Tibial nerve (tissue), 4 donors: ENCODE measurements around the gene FAAP20. TPM values are rescaled to one million over a fixed set of nuclear protein-coding genes. Genes with fewer than 3 reads are reported as not detected.

ENCODE experiments used
- DNase-seq, 2 donors: peaks; one replicate each; pipeline ENCODE4 v3.0.0-alpha.2; 2019; ENCODE audit warnings: low spot score in 2 of 2
- H3K27ac ChIP-seq, 4 donors: fragments of 200-600 bp; sonication (generic) in 3 of 4; one replicate each; pipeline ENCODE4 v1.5.1; 2017 to 2019; ENCODE audit warnings: mild to moderate bottlenecking in 1 of 4
- H3K27me3 ChIP-seq, 2 donors: fragments of 200-600 bp; sonication (generic) in 1 of 2; one replicate each; pipeline versions ENCODE4 v1.5.1 to v1.6.0; 2017 to 2019
- H3K36me3 ChIP-seq, 3 donors: fragments of 200-600 bp; sonication (generic); one replicate each; pipeline ENCODE4 v1.5.1; 2018 to 2019
- H3K4me1 ChIP-seq, 4 donors: fragments of 200-600 bp; sonication (generic) in 3 of 4; one replicate each; pipeline ENCODE4 v1.5.1; 2017 to 2019
- H3K4me3 ChIP-seq, 4 donors: fragments of 200-600 bp; sonication (generic) in 3 of 4; one replicate each; pipeline ENCODE4 v1.5.1; 2017 to 2019; ENCODE audit warnings: mild to moderate bottlenecking in 1 of 4, moderate library complexity in 1 of 4
- H3K9me3 ChIP-seq, 4 donors: fragments of 200-600 bp; sonication (generic) in 3 of 4; one replicate each; pipeline ENCODE4 v1.5.1; 2017 to 2019
- EP300 ChIP-seq, 2 donors: sonication (generic); formaldehyde crosslinking; IDR thresholded peaks; one replicate each; pipeline ENCODE4 v1.6.1; 2017; ENCODE audit warnings: antibody characterized with exemption in 2 of 2, mild to moderate bottlenecking in 1 of 2
- POLR2A ChIP-seq, 2 donors: fragments of 450-650 bp; IDR thresholded peaks; one replicate each; pipeline ENCODE4 v1.6.1; 2017; ENCODE audit warnings: antibody characterized with exemption in 2 of 2, mild to moderate bottlenecking in 2 of 2, moderate library complexity in 2 of 2
- WGBS, 2 donors: methylation state at CpG; one replicate each; pipeline ENCODE4 v1.1.5; 2018; 5-methylcytosine and 5-hydroxymethylcytosine counted together
- total RNA-seq, 4 donors: library from RNA; depleted of rRNA; stranded (reverse); fragments of >200 nt; gene quantifications; one replicate each; pipeline ENCODE4 v1.1.0, GENCODE V29; 2016
- TF ChIP-seq, protein P1 (sequence below), 5 experiments: fragments of 200-600 bp in 3 of 5; fragments of 450-650 bp in 2 of 5; sonication (generic) in 3 of 5; IDR thresholded peaks; one replicate each; pipeline ENCODE4 v1.5.1; 2016 to 2019; ENCODE audit warnings: antibody characterized with exemption in 5 of 5, mild to moderate bottlenecking in 3 of 5, moderate library complexity in 2 of 5

FAAP20 gene
- total RNA-seq, 4 donors from 2014 or later = 32.8 to 60.9 (median 47.3) TPM

DNA sequence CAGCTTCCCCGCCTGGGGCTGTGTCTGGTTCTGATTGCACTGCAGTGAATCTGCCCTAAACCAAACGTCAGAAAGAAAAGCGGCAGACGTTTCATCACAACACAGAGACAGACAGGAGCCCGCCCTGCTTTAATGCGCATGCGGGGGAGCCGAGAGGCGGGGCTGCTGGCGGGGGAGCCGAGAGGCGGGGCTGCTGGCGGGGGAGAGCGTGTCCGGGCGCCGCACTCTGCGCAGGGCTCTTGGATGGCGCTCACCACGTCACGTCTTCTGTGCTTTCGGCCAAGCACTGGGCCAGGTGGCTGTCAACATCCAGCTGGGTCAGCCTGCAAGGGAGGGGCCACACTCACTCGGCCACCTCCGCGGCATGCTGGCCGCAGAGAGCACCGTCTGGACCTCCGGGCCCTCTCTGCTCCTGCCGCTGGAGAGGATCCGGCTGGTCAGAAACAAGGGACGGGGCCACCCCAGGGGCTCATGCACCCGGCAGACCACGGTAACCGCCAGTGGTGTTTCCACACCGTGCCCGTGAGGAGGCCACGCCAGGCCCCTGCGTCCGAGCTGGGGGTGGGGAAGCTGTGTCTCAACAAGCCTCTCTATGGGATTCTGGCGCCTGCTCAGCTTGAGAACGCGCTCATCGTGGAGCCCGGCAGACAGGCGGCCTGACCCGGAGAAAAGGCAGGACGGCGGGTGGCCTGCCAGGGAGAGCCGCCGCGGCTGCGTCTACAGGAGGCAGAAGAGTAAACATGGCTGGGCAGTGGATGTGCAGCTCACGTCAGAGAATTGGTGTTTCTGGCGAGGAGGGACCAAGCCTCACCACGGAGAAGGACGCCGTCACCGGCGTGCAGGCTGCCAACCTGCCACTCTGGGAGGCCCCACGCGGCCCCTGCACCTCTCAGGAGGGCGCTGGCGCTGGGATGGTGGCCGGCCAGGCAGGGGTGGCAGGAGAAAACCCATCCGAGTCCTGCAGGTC lies 4.8 kb downstream of the FAAP20 start:
- H3K4me1 ChIP-seq = peaks cover 0 to 52% (median 36%) of the 10 kb centered on the region in 4 donors
- peak; percentile 89 to 92 for DNase-seq

DNA sequence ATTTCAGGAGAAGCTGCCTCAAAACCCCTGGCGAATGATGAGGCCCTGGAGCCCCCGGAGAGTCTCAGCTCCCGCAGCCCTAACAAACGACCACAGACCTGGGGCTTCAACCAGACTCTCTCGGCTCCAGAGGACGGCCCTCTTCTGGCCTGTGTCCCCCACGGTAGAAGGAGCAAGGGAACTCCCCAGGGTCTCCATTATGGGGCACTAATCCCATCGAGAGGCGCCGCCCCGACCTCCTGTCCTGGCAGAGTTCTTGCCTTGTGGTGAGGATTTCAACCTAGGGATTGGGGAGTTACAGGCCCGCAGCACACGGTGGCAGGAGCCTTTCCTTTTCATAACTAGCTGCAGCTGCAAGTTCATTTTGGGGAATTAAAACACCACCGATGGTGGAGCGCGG lies 6.2 kb downstream of the FAAP20 start:
- Histone ChIP-seq H3K27ac (peak overlapping the region in 1 of 4 donors; percentile 99), H3K4me1 (peaks cover 0 to 42% (median 28%) of the 10 kb centered on the region in 4 donors), H3K9me3 (no peaks in the 10 kb centered on the region), H3K36me3 (peaks cover 0 to 35% (median 7%) of the 10 kb centered on the region in 3 donors), H3K4me3 (no peak overlapping the region), H3K27me3 (no peaks in the 10 kb centered on the region)
- 82 to 86% methylated on average over 10 to 16 of the region's 16 CpGs for WGBS, 2 donors
- DNase-seq = no peak
- TF ChIP-seq, protein P1, sequence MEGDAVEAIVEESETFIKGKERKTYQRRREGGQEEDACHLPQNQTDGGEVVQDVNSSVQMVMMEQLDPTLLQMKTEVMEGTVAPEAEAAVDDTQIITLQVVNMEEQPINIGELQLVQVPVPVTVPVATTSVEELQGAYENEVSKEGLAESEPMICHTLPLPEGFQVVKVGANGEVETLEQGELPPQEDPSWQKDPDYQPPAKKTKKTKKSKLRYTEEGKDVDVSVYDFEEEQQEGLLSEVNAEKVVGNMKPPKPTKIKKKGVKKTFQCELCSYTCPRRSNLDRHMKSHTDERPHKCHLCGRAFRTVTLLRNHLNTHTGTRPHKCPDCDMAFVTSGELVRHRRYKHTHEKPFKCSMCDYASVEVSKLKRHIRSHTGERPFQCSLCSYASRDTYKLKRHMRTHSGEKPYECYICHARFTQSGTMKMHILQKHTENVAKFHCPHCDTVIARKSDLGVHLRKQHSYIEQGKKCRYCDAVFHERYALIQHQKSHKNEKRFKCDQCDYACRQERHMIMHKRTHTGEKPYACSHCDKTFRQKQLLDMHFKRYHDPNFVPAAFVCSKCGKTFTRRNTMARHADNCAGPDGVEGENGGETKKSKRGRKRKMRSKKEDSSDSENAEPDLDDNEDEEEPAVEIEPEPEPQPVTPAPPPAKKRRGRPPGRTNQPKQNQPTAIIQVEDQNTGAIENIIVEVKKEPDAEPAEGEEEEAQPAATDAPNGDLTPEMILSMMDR (IDR thresholded peaks at IDR 0.05) = no peak
- TF ChIP-seq POLR2A (IDR thresholded peaks at IDR 0.05) = no peak
- no peak for TF ChIP-seq EP300 (IDR thresholded peaks at IDR 0.05)

More for the DNA sequence above, 4.8 kb downstream of the FAAP20 start:
- Histone ChIP-seq H3K9me3 (no peaks in the 10 kb centered on the region), H3K27ac (peak overlapping the region; percentile 84 to 99 (median 90)), H3K36me3 (peaks cover 0 to 21% (median 4%) of the 10 kb centered on the region in 3 donors), H3K4me3 (peak overlapping the region; percentile 42 to 66 (median 48)), H3K27me3 (no peaks in the 10 kb centered on the region)
- TF ChIP-seq POLR2A (IDR thresholded peaks at IDR 0.05) (peak; percentile 51 to 84), EP300 (IDR thresholded peaks at IDR 0.05) (peak; percentile 94 to 99)
- TF ChIP-seq, protein P1 (IDR thresholded peaks at IDR 0.05) = peak in 2 of 5 experiments; percentile 24 to 29
- WGBS, 2 donors = 15 to 17% methylated on average over 46 to 52 of the region's 65 CpGs

DNA sequence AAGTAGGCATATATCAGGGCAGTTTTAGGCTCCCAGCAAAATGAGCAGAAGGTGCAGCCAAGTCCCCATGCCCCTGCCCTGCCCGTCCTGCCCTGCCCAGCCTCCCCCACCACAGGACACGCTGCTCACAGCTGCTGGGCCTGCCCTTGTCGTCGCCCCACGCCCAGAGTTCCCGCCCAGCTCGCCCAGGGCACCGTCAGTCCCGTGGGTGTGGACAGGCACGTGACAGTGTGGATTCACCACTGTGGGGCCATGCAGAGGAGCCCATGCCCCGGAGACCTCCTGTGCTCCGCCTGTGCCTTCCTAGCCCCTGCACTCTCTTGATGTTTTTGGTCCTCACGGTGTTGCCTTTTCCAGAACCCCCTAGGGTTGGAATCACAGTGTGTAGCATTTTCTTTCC lies 7.0 kb downstream of the FAAP20 start:
- H3K4me1 ChIP-seq = peaks cover 0 to 34% (median 22%) of the 10 kb centered on the region in 4 donors
- no peaks in the 10 kb centered on the region for H3K27me3 ChIP-seq
- TF ChIP-seq POLR2A (IDR thresholded peaks at IDR 0.05) (no peak), EP300 (IDR thresholded peaks at IDR 0.05) (no peak)
- TF ChIP-seq, protein P1 (IDR thresholded peaks at IDR 0.05) = no peak
- H3K9me3 ChIP-seq = no peaks in the 10 kb centered on the region
- no peak overlapping the region for H3K4me3 ChIP-seq
- H3K36me3 ChIP-seq = peaks cover 0 to 35% (median 7%) of the 10 kb centered on the region in 3 donors
- WGBS, 2 donors = 66 to 70% methylated on average over 11 to 13 of the region's 13 CpGs
- peak overlapping the region in 1 of 4 donors; percentile 99 for H3K27ac ChIP-seq
- no peak for DNase-seq

DNA sequence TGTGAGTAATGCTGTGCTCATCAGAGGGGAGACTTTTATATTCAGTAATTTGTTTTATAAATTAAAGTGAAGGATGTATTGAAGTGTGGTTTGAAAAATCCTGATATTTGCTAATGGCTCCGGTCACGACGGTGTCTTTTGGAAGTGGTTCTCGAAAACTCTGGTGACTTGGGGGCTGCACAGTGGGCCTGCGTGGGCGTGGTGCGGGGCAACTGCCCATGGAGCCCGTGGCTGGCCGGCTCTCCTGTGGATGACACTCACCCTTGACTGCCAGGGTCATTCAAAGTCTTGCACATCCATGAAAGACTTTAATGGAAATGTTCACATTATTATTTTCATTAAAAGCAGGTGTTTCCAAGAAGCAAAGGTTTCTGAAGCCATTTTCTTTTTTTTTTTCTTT lies 7.7 kb downstream of the FAAP20 start:
- no peaks in the 10 kb centered on the region for H3K27me3 ChIP-seq
- H3K27ac ChIP-seq = no peak overlapping the region
- TF ChIP-seq, protein P1 (IDR thresholded peaks at IDR 0.05) = no peak
- TF ChIP-seq EP300 (IDR thresholded peaks at IDR 0.05) = no peak
- no peak for TF ChIP-seq POLR2A (IDR thresholded peaks at IDR 0.05)
- no peak overlapping the region for H3K4me3 ChIP-seq
- H3K36me3 ChIP-seq = peaks cover 0 to 39% (median 7%) of the 10 kb centered on the region in 3 donors
- peaks cover 0 to 27% (median 17%) of the 10 kb centered on the region in 4 donors for H3K4me1 ChIP-seq
- no peaks in the 10 kb centered on the region for H3K9me3 ChIP-seq
- 84% methylated on average over 9 of the region's 9 CpGs for WGBS, 2 donors
- no peak for DNase-seq
